Measurements from ENCODE around the gene MIPEP. TPM values are rescaled to one million over a fixed set of nuclear protein-coding genes. Genes with fewer than 3 reads are reported as not detected.

MIPEP gene
- total and polyA plus RNA-seq, 2 donors (not counting 1 experiment from before 2014, with no cell fraction given), result 90.0 to 92.5 TPM

DNA sequence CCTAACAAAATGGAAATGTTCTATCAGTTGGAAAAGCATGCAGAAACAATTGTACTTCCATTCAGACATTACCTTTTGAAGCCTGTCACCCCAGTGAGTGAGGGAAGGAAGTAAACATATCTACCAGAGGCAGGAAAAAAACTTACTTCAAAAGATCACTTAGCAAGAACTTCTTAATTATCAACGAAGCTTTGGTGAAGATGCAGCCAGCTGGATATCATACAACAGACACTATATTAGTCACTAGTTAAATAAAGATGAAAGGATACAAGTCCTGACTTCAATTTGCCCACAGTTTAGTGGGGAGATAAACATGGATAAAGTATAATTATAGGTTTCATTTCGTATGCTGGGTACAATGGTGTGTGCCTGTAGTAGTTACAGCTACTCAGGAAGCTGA lies 170.2 kb downstream of the MIPEP start:
- Histone ChIP-seq H4K20me1 (ENCODE audit: control insufficient read depth, extremely low read depth, insufficient read depth, low read length) (no peaks in the 10 kb centered on the region), H3K27ac (ENCODE audit: insufficient read depth, low read length) (no peak overlapping the region), H3K79me2 (ENCODE audit: control insufficient read depth, insufficient read depth, low read length) (no peaks in the 10 kb centered on the region), H3K4me1 (ENCODE audit: control insufficient read depth, extremely low read depth, insufficient read depth, low read length) (peaks cover 14% of the 10 kb centered on the region), H3K36me3 (ENCODE audit: control insufficient read depth, insufficient read depth, low read length) (no peaks in the 10 kb centered on the region), H2AFZ (ENCODE audit: low read length) (peak overlapping the region; percentile 36), H3K9ac (ENCODE audit: insufficient read depth, low read length) (no peak overlapping the region), H3K27me3 (ENCODE audit: control insufficient read depth, insufficient read depth, low read length) (no peaks in the 10 kb centered on the region), H3K9me3 (ENCODE audit: control insufficient read depth, insufficient read depth, low read depth, low read length) (no peaks in the 10 kb centered on the region), H3K4me3 (replicated peaks in 1 of 4; ENCODE audit: control extremely low read depth in 1 of 4, insufficient read depth in 1 of 4, low read depth in 3 of 4, low read length in 4 of 4) (no peak overlapping the region), H3K4me2 (ENCODE audit: extremely low read depth, insufficient read depth, low read length) (no peak overlapping the region)
- DNase-seq (ENCODE audit: low read depth in 2 of 2), result peak in 1 of 2 donors; percentile 46
- TF ChIP-seq CTCF (conservative IDR thresholded peaks at IDR 0.05 in 1 of 2, IDR thresholded peaks at IDR 0.05 in 1 of 2; ENCODE audit: low read depth in 1 of 2, low read length in 2 of 2), result no peak

GRCh38 chr13:23716401-23716800 lies 172.8 kb downstream of the MIPEP start:
- TF ChIP-seq CTCF (conservative IDR thresholded peaks at IDR 0.05 in 1 of 2, IDR thresholded peaks at IDR 0.05 in 1 of 2; ENCODE audit: low read depth in 1 of 2, low read length in 2 of 2) (no peak), EZH2 (IDR thresholded peaks at IDR 0.05; ENCODE audit: low read length, missing control alignments) (no peak)
- no peak for DNase-seq (ENCODE audit: low read depth in 2 of 2)
- no peaks in the 10 kb centered on the region for H3K79me2 ChIP-seq (ENCODE audit: control insufficient read depth, insufficient read depth, low read length)
- no peaks in the 10 kb centered on the region for H4K20me1 ChIP-seq (ENCODE audit: control insufficient read depth, extremely low read depth, insufficient read depth, low read length)
- H2AFZ ChIP-seq (ENCODE audit: low read length), result no peak overlapping the region
- H3K4me1 ChIP-seq (ENCODE audit: control insufficient read depth, extremely low read depth, insufficient read depth, low read length), result peaks cover 3% of the 10 kb centered on the region
- H3K4me3 ChIP-seq (replicated peaks in 1 of 4; ENCODE audit: control extremely low read depth in 1 of 4, insufficient read depth in 1 of 4, low read depth in 3 of 4, low read length in 4 of 4), result no peak overlapping the region
- H3K27ac ChIP-seq (ENCODE audit: insufficient read depth, low read length), result no peak overlapping the region
- no peaks in the 10 kb centered on the region for H3K36me3 ChIP-seq (ENCODE audit: control insufficient read depth, insufficient read depth, low read length)
- H3K9ac ChIP-seq (ENCODE audit: insufficient read depth, low read length), result no peak overlapping the region
- no peaks in the 10 kb centered on the region for H3K27me3 ChIP-seq (ENCODE audit: control insufficient read depth, insufficient read depth, low read length)
- no peaks in the 10 kb centered on the region for H3K9me3 ChIP-seq (ENCODE audit: control insufficient read depth, insufficient read depth, low read depth, low read length)
- H3K4me2 ChIP-seq (ENCODE audit: extremely low read depth, insufficient read depth, low read length), result no peak overlapping the region

DNA sequence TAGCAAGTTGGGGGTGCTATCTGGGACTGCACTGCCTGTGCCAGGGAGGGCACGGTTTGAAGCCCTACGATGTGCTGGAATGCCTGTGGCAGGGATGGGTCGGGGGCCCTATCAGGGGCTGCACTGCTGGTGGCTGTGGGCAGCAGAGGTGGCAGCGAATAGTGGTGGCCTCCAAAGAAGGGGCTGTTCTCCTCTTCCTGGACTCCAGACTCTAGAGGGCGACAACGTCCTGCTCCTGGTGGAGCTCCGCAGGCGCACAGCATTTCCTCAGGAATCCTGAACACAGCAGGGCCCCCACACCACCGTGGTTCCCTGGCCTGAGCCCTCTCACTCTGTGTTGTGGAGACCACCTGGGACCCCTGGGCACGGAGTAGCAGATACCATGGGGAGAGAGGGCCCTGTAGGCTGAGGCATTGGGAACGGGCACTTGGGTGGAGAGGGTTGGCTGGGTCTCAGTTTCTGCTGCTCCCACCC lies 173.4 kb downstream of the MIPEP start:
- Histone ChIP-seq H3K27me3 (ENCODE audit: control insufficient read depth, insufficient read depth, low read length) (no peaks in the 10 kb centered on the region), H3K79me2 (ENCODE audit: control insufficient read depth, insufficient read depth, low read length) (no peaks in the 10 kb centered on the region), H4K20me1 (ENCODE audit: control insufficient read depth, extremely low read depth, insufficient read depth, low read length) (no peaks in the 10 kb centered on the region), H3K4me1 (ENCODE audit: control insufficient read depth, extremely low read depth, insufficient read depth, low read length) (peaks cover 3% of the 10 kb centered on the region), H3K4me2 (ENCODE audit: extremely low read depth, insufficient read depth, low read length) (no peak overlapping the region), H3K36me3 (ENCODE audit: control insufficient read depth, insufficient read depth, low read length) (no peaks in the 10 kb centered on the region), H2AFZ (ENCODE audit: low read length) (no peak overlapping the region), H3K9me3 (ENCODE audit: control insufficient read depth, insufficient read depth, low read depth, low read length) (no peaks in the 10 kb centered on the region), H3K27ac (ENCODE audit: insufficient read depth, low read length) (no peak overlapping the region), H3K4me3 (replicated peaks in 1 of 4; ENCODE audit: control extremely low read depth in 1 of 4, insufficient read depth in 1 of 4, low read depth in 3 of 4, low read length in 4 of 4) (no peak overlapping the region), H3K9ac (ENCODE audit: insufficient read depth, low read length) (no peak overlapping the region)
- TF ChIP-seq EZH2 (IDR thresholded peaks at IDR 0.05; ENCODE audit: low read length, missing control alignments), result no peak
- peak in 1 of 2 donors; percentile 13 for TF ChIP-seq CTCF (conservative IDR thresholded peaks at IDR 0.05 in 1 of 2, IDR thresholded peaks at IDR 0.05 in 1 of 2; ENCODE audit: low read depth in 1 of 2, low read length in 2 of 2)
- no peak for DNase-seq (ENCODE audit: low read depth in 2 of 2)
